H9 (cell line): ENCODE measurements around the gene CCDC13. TPM values are rescaled to one million over a fixed set of nuclear protein-coding genes. Genes with fewer than 3 reads are reported as not detected.

Source experiments
- DNase-seq: peaks from one replicate; pipeline ENCODE4 v3.0.0-alpha.2; 2017
- H2AFZ ChIP-seq: one replicate; pipeline ENCODE4 v1.6.1; 2013; ENCODE audit warnings: mild to moderate bottlenecking, low read length, control low read depth, moderate library complexity
- H2AK5ac ChIP-seq: 2 replicates; pipeline ENCODE4 v1.6.1; 2013; ENCODE audit warnings: low read length, control low read depth, mixed read lengths; ENCODE audit not compliant: insufficient read length
- H2BK120ac ChIP-seq: one replicate; pipeline ENCODE4 v1.6.1; 2013; ENCODE audit warnings: low read depth, mild to moderate bottlenecking, low read length, control low read depth, inconsistent platforms; ENCODE audit not compliant: poor library complexity, severe bottlenecking
- H2BK12ac ChIP-seq: 2 replicates; pipeline ENCODE4 v1.6.1; 2013; ENCODE audit warnings: low read length, control low read depth, mixed read lengths, low read depth; ENCODE audit not compliant: insufficient read length
- H2BK15ac ChIP-seq: 2 replicates; pipeline ENCODE4 v1.6.1; 2013; ENCODE audit warnings: low read depth, low read length, control low read depth
- H2BK20ac ChIP-seq: one replicate; pipeline ENCODE4 v1.6.1; 2013; ENCODE audit warnings: low read depth, mild to moderate bottlenecking, low read length, control low read depth, inconsistent platforms; ENCODE audit not compliant: poor library complexity, severe bottlenecking
- H2BK5ac ChIP-seq: 2 replicates; pipeline ENCODE4 v1.6.1; 2013; ENCODE audit warnings: low read length, control low read depth, mixed read lengths; ENCODE audit not compliant: insufficient read length
- H3K14ac ChIP-seq: 2 replicates; pipeline ENCODE4 v1.6.1; 2013; ENCODE audit warnings: low read length, control low read depth; ENCODE audit not compliant: insufficient read depth
- H3K18ac ChIP-seq: 2 replicates; pipeline ENCODE4 v1.6.1; 2013; ENCODE audit warnings: low read depth, mild to moderate bottlenecking, mixed read lengths, low read length, control low read depth; ENCODE audit not compliant: insufficient read length
- H3K23ac ChIP-seq: 2 replicates; pipeline ENCODE4 v1.6.1; 2013; ENCODE audit warnings: low read length, control low read depth, mixed read lengths, low read depth; ENCODE audit not compliant: insufficient read length
- H3K23me2 ChIP-seq: 2 replicates; pipeline ENCODE4 v1.6.1; 2013; ENCODE audit warnings: low read depth, mild to moderate bottlenecking, mixed read lengths, low read length, control low read depth; ENCODE audit not compliant: insufficient read length, poor library complexity, severe bottlenecking
- H3K27ac ChIP-seq: 2 replicates; pipeline ENCODE4 v1.5.1; 2013; ENCODE audit warnings: low read length, control low read depth, mixed read lengths, low read depth; ENCODE audit not compliant: insufficient read length
- H3K27me3 ChIP-seq: 2 replicates; pipeline ENCODE4 v1.6.1; 2013; ENCODE audit warnings: low read length, control low read depth, inconsistent platforms; ENCODE audit not compliant: insufficient read depth
- H3K4ac ChIP-seq: 2 replicates; pipeline ENCODE4 v1.6.1; 2013; ENCODE audit warnings: low read depth, mild to moderate bottlenecking, control low read depth, inconsistent platforms, low read length, moderate library complexity
- H3K4me1 ChIP-seq: 2 replicates; pipeline ENCODE4 v1.6.1; 2013; ENCODE audit warnings: low read length, control low read depth, inconsistent platforms; ENCODE audit not compliant: insufficient read depth
- H3K4me2 ChIP-seq: 2 replicates; pipeline ENCODE4 v1.6.1; 2013; ENCODE audit warnings: low read length, control low read depth, mixed read lengths; ENCODE audit not compliant: insufficient read length, insufficient read depth
- H3K56ac ChIP-seq: 2 replicates; pipeline ENCODE4 v1.6.1; 2013; ENCODE audit warnings: low read depth, mild to moderate bottlenecking, mixed read lengths, low read length, control low read depth; ENCODE audit not compliant: insufficient read length
- H3K79me1 ChIP-seq: 2 replicates; pipeline ENCODE4 v1.6.1; 2013; ENCODE audit warnings: low read depth, mild to moderate bottlenecking, moderate library complexity, low read length, control low read depth, inconsistent platforms; ENCODE audit not compliant: insufficient read depth, poor library complexity, severe bottlenecking
- H3K79me2 ChIP-seq: 2 replicates; pipeline ENCODE4 v1.6.1; 2013; ENCODE audit warnings: low read length, control low read depth, inconsistent platforms; ENCODE audit not compliant: insufficient read depth
- H3K9ac ChIP-seq: 2 replicates; pipeline ENCODE4 v1.6.1; 2013; ENCODE audit warnings: low read length, control low read depth, mixed read lengths; ENCODE audit not compliant: insufficient read length; ENCODE audit errors: extremely low read depth
- H3K9me3 ChIP-seq: one replicate; pipeline ENCODE4 v1.6.1; 2013; ENCODE audit warnings: low read depth, low read length, inconsistent platforms; ENCODE audit not compliant: control insufficient read depth
- H3T11ph ChIP-seq: one replicate; pipeline ENCODE4 v1.6.1; 2013; ENCODE audit warnings: mild to moderate bottlenecking, low read length, control low read depth, inconsistent platforms
- H4K20me1 ChIP-seq: one replicate; pipeline ENCODE4 v1.6.1; 2013; ENCODE audit not compliant: control insufficient read depth, insufficient read length, insufficient read depth
- H4K5ac ChIP-seq: 2 replicates; pipeline ENCODE4 v1.6.1; 2013; ENCODE audit warnings: low read depth, mild to moderate bottlenecking, mixed read lengths, low read length, control low read depth; ENCODE audit not compliant: insufficient read length
- H4K8ac ChIP-seq: replicated peaks from 2 replicates; pipeline ENCODE4 v1.6.1; 2013; ENCODE audit warnings: low read length, control low read depth, mixed read lengths, low read depth; ENCODE audit not compliant: insufficient read length
- H4K91ac ChIP-seq: 2 replicates; pipeline ENCODE4 v1.6.1; 2013; ENCODE audit warnings: low read depth, mild to moderate bottlenecking, moderate library complexity, mixed read lengths, low read length, control low read depth; ENCODE audit not compliant: insufficient read length
- H3K27ac Mint-ChIP-seq, 3 experiments: 2 replicates in 2 of 3; 3 replicates in 1 of 3; pipeline ENCODE4 v1.8.0; 2020 to 2021; ENCODE audit warnings: mixed read lengths in 3 of 3, mild to moderate bottlenecking in 1 of 3, moderate library complexity in 1 of 3
- H3K27me3 Mint-ChIP-seq: 2 replicates; pipeline ENCODE4 v1.8.0; 2021; ENCODE audit warnings: low read depth, mild to moderate bottlenecking, moderate library complexity, mixed read lengths
- H3K36me3 Mint-ChIP-seq, 3 experiments: 2 replicates in 2 of 3; 3 replicates in 1 of 3; pipeline ENCODE4 v1.8.0; 2020 to 2021; ENCODE audit warnings: low read depth in 3 of 3, mixed read lengths in 3 of 3; ENCODE audit not compliant: insufficient read depth in 1 of 3
- H3K4me1 Mint-ChIP-seq, 2 experiments: 2 replicates each; pipeline ENCODE4 v1.8.0; 2020; ENCODE audit warnings: mixed read lengths in 2 of 2
- H3K4me3 Mint-ChIP-seq, 2 experiments: 2 replicates in 1 of 2; 3 replicates in 1 of 2; pipeline ENCODE4 v1.8.0; 2020 to 2021; ENCODE audit warnings: mild to moderate bottlenecking in 2 of 2, mixed read lengths in 2 of 2, moderate library complexity in 1 of 2
- H3K9me3 Mint-ChIP-seq, 2 experiments: 2 replicates in 1 of 2; 3 replicates in 1 of 2; pipeline ENCODE4 v1.8.0; 2020; ENCODE audit warnings: mild to moderate bottlenecking in 2 of 2, mixed read lengths in 2 of 2, moderate library complexity in 1 of 2
- CTCF ChIP-seq: fragments of 200-600 bp; sonication (generic); conservative IDR thresholded peaks from 3 replicates; pipeline ENCODE4 v1.8.0; 2021; ENCODE audit warnings: antibody characterized with exemption, mild to moderate bottlenecking
- WGBS: extraction: QIAGEN DNeasy Blood & Tissue Kit; methylation state at CpG from one replicate; pipeline ENCODE4 v1.1.7; 2013; ENCODE audit warnings: missing lambda C conversion rate, low lambda C conversion rate, mixed read lengths; ENCODE audit not compliant: insufficient read length; ENCODE audit errors: extremely low coverage; 5-methylcytosine and 5-hydroxymethylcytosine counted together
- total RNA-seq: library from RNA; stranded (reverse); gene quantifications from 2 replicates; pipeline ENCODE4 v1.2.1, GENCODE V29; 2021

The CCDC13 gene
- total RNA-seq, 1 experiment from 2014 or later = not detected

GRCh38 chr3:42773409-42773751 is 327 bp upstream of the CCDC13 start:
- Mint-ChIP-seq H3K27ac (peak overlapping the region in 2 of 3 experiments; percentile 23 to 62; a peak in 3 of 7 replicates), H3K36me3 (no peaks in the 10 kb centered on the region; a peak in 2 of 7 replicates), H3K4me1 (peaks cover 7 to 10% of the 10 kb centered on the region in 2 experiments), H3K4me3 (peak overlapping the region; percentile 74 to 86), H3K9me3 (peaks cover 5 to 13% of the 10 kb centered on the region in 2 experiments; a peak in 3 of 5 replicates), H3K27me3 (peaks cover 23% of the 10 kb centered on the region)
- no peak overlapping the region for H2BK12ac ChIP-seq
- H3K79me1 ChIP-seq = no peaks in the 10 kb centered on the region
- H3K27me3 ChIP-seq = no peaks in the 10 kb centered on the region
- peak overlapping the region; percentile 80 for H3K4me2 ChIP-seq
- no peak overlapping the region for H2BK15ac ChIP-seq
- DNase-seq = no peak
- H3K4me1 ChIP-seq = 0 out of 2 replicates have a peak, but pooled peaks cover 2% of the 10 kb centered on the region
- no peaks in the 10 kb centered on the region for H3K9me3 ChIP-seq
- no peak overlapping the region for H2BK20ac ChIP-seq
- no peak overlapping the region for H2BK120ac ChIP-seq
- H3K4ac ChIP-seq = no peak overlapping the region
- TF ChIP-seq CTCF = no peak
- H3K23me2 ChIP-seq = peaks cover 10% of the 10 kb centered on the region
- H3K56ac ChIP-seq = no peak overlapping the region
- H3T11ph ChIP-seq = no peak overlapping the region
- no peaks in the 10 kb centered on the region for H3K79me2 ChIP-seq
- H2AK5ac ChIP-seq = no peak overlapping the region
- H2BK5ac ChIP-seq = no peak overlapping the region
- no peak overlapping the region for H3K23ac ChIP-seq
- no peaks in the 10 kb centered on the region for H4K20me1 ChIP-seq
- H3K27ac ChIP-seq = no peak overlapping the region
- no peak overlapping the region for H3K18ac ChIP-seq
- no peak overlapping the region for H4K8ac ChIP-seq
- no peak overlapping the region for H4K5ac ChIP-seq
- H3K9ac ChIP-seq = peak overlapping the region; percentile 28
- no peak overlapping the region for H3K14ac ChIP-seq
- peak overlapping the region; percentile 87 for H2AFZ ChIP-seq
- H4K91ac ChIP-seq = no peak overlapping the region
- 100% methylated on average over 1 of the region's 6 CpGs for WGBS
